K562 (cell line): ENCODE results near the gene ZNF865. TPM values are rescaled to one million over a fixed set of nuclear protein-coding genes. Genes with fewer than 3 reads are reported as not detected.

ENCODE experiments used
- ASH1L ChIP-seq: fragments of 450-650 bp; IDR thresholded peaks from 2 replicates; pipeline ENCODE4 v1.6.1; 2018; ENCODE audit warnings: borderline replicate concordance, mild to moderate bottlenecking, low read depth; ENCODE audit not compliant: partially characterized antibody
- ATF4 ChIP-seq: fragments of 450-650 bp; formaldehyde crosslinking; IDR thresholded peaks from 2 replicates; pipeline ENCODE4 v1.4.0; 2022; ENCODE audit warnings: mild to moderate bottlenecking, moderate library complexity
- CCAR2 ChIP-seq: fragments of 200-400 bp; formaldehyde crosslinking; IDR thresholded peaks from 2 replicates; pipeline ENCODE4 v1.6.1; 2017; ENCODE audit warnings: mild to moderate bottlenecking, low read depth, low read length
- FOXP4 ChIP-seq: sonication (generic); formaldehyde crosslinking; IDR thresholded peaks from 2 replicates; pipeline ENCODE4 v1.8.0; 2022; ENCODE audit warnings: mild to moderate bottlenecking, missing genetic modification reagents, borderline replicate concordance
- FUS ChIP-seq: fragments of 200-400 bp; formaldehyde crosslinking; optimal IDR thresholded peaks from 2 replicates; pipeline ENCODE3; 2017; ENCODE audit warnings: low read depth, low read length
- HDAC6 ChIP-seq: IDR thresholded peaks from 2 replicates; pipeline ENCODE4 v1.6.1; 2012; ENCODE audit warnings: low read depth, mild to moderate bottlenecking, control low read depth, inconsistent platforms, low read length, moderate library complexity
- HNRNPUL1 ChIP-seq: fragments of 200-400 bp; formaldehyde crosslinking; IDR thresholded peaks from 2 replicates; pipeline ENCODE4 v1.6.1; 2017; ENCODE audit warnings: low read length
- MAFK ChIP-seq: IDR thresholded peaks from 2 replicates; pipeline ENCODE4 v1.6.1; 2011; ENCODE audit warnings: low read length, improper control_type of control experiment
- NR3C1 ChIP-seq: sonication (generic); formaldehyde crosslinking; IDR thresholded peaks from 2 replicates; pipeline ENCODE4 v1.8.1; 2022; ENCODE audit warnings: missing genetic modification reagents
- POLR2A ChIP-seq: fragments of 450-650 bp; conservative IDR thresholded peaks from 2 replicates; pipeline ENCODE4 v1.6.1; 2016
- SIN3B ChIP-seq: fragments of 450-650 bp; IDR thresholded peaks from 2 replicates; pipeline ENCODE4 v1.6.1; 2017; ENCODE audit warnings: low read depth, mild to moderate bottlenecking, moderate library complexity
- SNIP1 ChIP-seq: fragments of 450-650 bp; IDR thresholded peaks from 2 replicates; pipeline ENCODE4 v1.7.1; 2017; ENCODE audit warnings: low read depth, mild to moderate bottlenecking
- SRF ChIP-seq, 2 experiments: fragments of 250-450, 450-650 bp in 1 of 2; sonication (Bioruptor Pico) in 1 of 2; sonication (generic) in 1 of 2; formaldehyde crosslinking; IDR thresholded peaks; 2 replicates each; pipeline versions ENCODE4 v1.5.0 to v1.5.1; 2020 to 2022; ENCODE audit warnings: mild to moderate bottlenecking in 1 of 2, missing genetic modification reagents in 1 of 2
- ZBTB9 ChIP-seq: fragments of 450-650 bp; formaldehyde crosslinking; IDR thresholded peaks from 2 replicates; pipeline ENCODE4 v1.4.0; 2020; ENCODE audit warnings: mild to moderate bottlenecking, moderate library complexity
- ZNF124 ChIP-seq: sonication (generic); formaldehyde crosslinking; IDR thresholded peaks from 2 replicates; pipeline ENCODE4 v1.8.1; 2022; ENCODE audit warnings: missing genetic modification reagents
- ZNF134 ChIP-seq: fragments of 250-450 bp; sonication (Bioruptor Pico); conservative IDR thresholded peaks from 2 replicates; pipeline ENCODE4 v1.4.0; 2020
- ZNF407 ChIP-seq: fragments of 450-650 bp; IDR thresholded peaks from 2 replicates; pipeline ENCODE4 v1.6.1; 2016; ENCODE audit warnings: low read depth
- polyA plus RNA-seq, 8 experiments: library from polyadenylated mRNA; depleted of rRNA in 4 of 8; stranded (reverse) in 5 of 8; unstranded in 3 of 8; fragments of >200 nt; fragmentation: Nextera tagmentation in 2 of 8; fragmentation: Illumina TruSeq in 1 of 8; extraction: Ambion mirVana in 2 of 8; extraction: Trizol in 1 of 8; gene quantifications; 2 replicates each; pipeline versions ENCODE4 v1.2.1 to v1.2.3, GENCODE V29; 2011 to 2014; ENCODE audit warnings: inconsistent platforms in 1 of 8, missing spikeins in 1 of 8
- total RNA-seq, 7 experiments: library from RNA; depleted of rRNA in 6 of 7; stranded (reverse); fragments of >200 nt in 6 of 7; fragmentation: Illumina TruSeq in 2 of 7; extraction: Trizol in 2 of 7; gene quantifications; 2 replicates each; pipeline versions ENCODE4 v1.2.1 to v1.2.3, GENCODE V29; 2011 to 2021; ENCODE audit warnings: low replicate concordance in 1 of 7

The ZNF865 gene
- total and polyA plus RNA-seq, 9 of the 15 experiments (the other 6 are each of a cell fraction or from before 2014, with no cell fraction given), result 0.40 to 18.8 (median 1.6) TPM; not detected in 2

- TF ChIP-seq ZNF124 (CRISPR knock-in tag), result peak; percentile 95; the same call in 1 of the 2 replicates
- no peak for TF ChIP-seq SNIP1
- TF ChIP-seq ATF4 (CRISPR knock-in tag), result 0 out of 2 replicates have a peak, but pooled peaks have one; percentile 12
- TF ChIP-seq MAFK, result no peak
- peak; percentile 96 for TF ChIP-seq NR3C1 (CRISPR knock-in tag)
- peak; percentile 63 for TF ChIP-seq ASH1L
- TF ChIP-seq CCAR2, result no peak
- TF ChIP-seq ZNF134 (CRISPR knock-in tag), result 0 out of 2 replicates have a peak, but pooled peaks have one; percentile 48
- peak; percentile 87 for TF ChIP-seq ZBTB9
- TF ChIP-seq FOXP4 (CRISPR knock-in tag), result peak; percentile 99
- no peak for TF ChIP-seq SIN3B
- no peak for TF ChIP-seq FUS
- no peak for TF ChIP-seq ZNF407
- no peak for TF ChIP-seq HNRNPUL1
- no peak for TF ChIP-seq POLR2A
- TF ChIP-seq HDAC6, result no peak
- TF ChIP-seq SRF (CRISPR knock-in tag; IDR thresholded peaks at IDR 0.05), result peak in 1 of 2 experiments; percentile 67; a peak in 1 of 4 replicates
These were observed 34.7 kb downstream of the ZNF865 start (continued) for GRCh38 chr19:55640043-55640576.
